Measurements from ENCODE around the gene MMP13.
A peak's percentile ranks its signal among the peaks of the same experiment; 100 is the strongest.
"Not testable (repeated sequence)": the region's sequence is repeated elsewhere in the genome, so short reads cannot be mapped to it uniquely, and the experiment has no call there.

MMP13 gene

GRCh38 chr11:102955624-102956023, at the start of gene MMP13:
Gene MMP13 (minus strand): TSS chr11:102955732. CDS start chr11:102955705, 27 bp downstream.
- FAIRE-seq = peak; percentile 56
- peak; percentile 55 for DNase-seq (ENCODE audit: low spot score)

- not testable (repeated sequence) for FAIRE-seq
Measured at GRCh38 chr11:103004234-103004633, 48.7 kb upstream of the MMP13 start.

GRCh38 chr11:102994105-102994504, 38.6 kb upstream of the MMP13 start:
- FAIRE-seq (no peak), DNase-seq (ENCODE audit: low spot score) (peak; percentile 31)

More at GRCh38 chr11:103004234-103004633, 48.7 kb upstream of the MMP13 start:
- not testable (repeated sequence) for DNase-seq (ENCODE audit: low spot score)

GRCh38 chr11:102991776-102992175, 36.2 kb upstream of the MMP13 start:
- DNase-seq (ENCODE audit: low spot score) (no peak), FAIRE-seq (no peak)

- DNase-seq (ENCODE audit: low spot score) (no peak), FAIRE-seq (no peak)
Measured at GRCh38 chr11:102990145-102990544, 34.6 kb upstream of the MMP13 start.

- DNase-seq (ENCODE audit: low spot score) = no peak
- FAIRE-seq = no peak
Measured at GRCh38 chr11:102989379-102990047, 34.0 kb upstream of the MMP13 start.

GRCh38 chr11:102986815-102987214, 31.3 kb upstream of the MMP13 start:
- DNase-seq (ENCODE audit: low spot score) (no peak), FAIRE-seq (no peak)

- FAIRE-seq (no peak), DNase-seq (ENCODE audit: low spot score) (no peak)
Measured at GRCh38 chr11:102985850-102986249, 30.3 kb upstream of the MMP13 start.

- FAIRE-seq (no peak), DNase-seq (ENCODE audit: low spot score) (no peak)
Measured at GRCh38 chr11:102983486-102983885, 28.0 kb upstream of the MMP13 start.

- DNase-seq (ENCODE audit: low spot score) (no peak), FAIRE-seq (no peak)
Measured at GRCh38 chr11:102981324-102981910, 25.9 kb upstream of the MMP13 start.

- FAIRE-seq (no peak), DNase-seq (ENCODE audit: low spot score) (peak; percentile 46)
Measured at GRCh38 chr11:102974552-102975280, 19.2 kb upstream of the MMP13 start.

- FAIRE-seq; DNase-seq (ENCODE audit: low spot score): not testable (repeated sequence)
Measured at GRCh38 chr11:102973698-102974097, 18.2 kb upstream of the MMP13 start.

GRCh38 chr11:102972853-102973252, 17.3 kb upstream of the MMP13 start:
- FAIRE-seq = no peak

GRCh38 chr11:102971766-102972165, 16.2 kb upstream of the MMP13 start:
- FAIRE-seq = no peak
- DNase-seq (ENCODE audit: low spot score) = no peak

More at GRCh38 chr11:102972853-102973252, 17.3 kb upstream of the MMP13 start:
- no peak for DNase-seq (ENCODE audit: low spot score)

- no peak for FAIRE-seq
- no peak for DNase-seq (ENCODE audit: low spot score)
Measured at GRCh38 chr11:102967497-102967896, 12.0 kb upstream of the MMP13 start.

- DNase-seq (ENCODE audit: low spot score) = no peak
- no peak for FAIRE-seq
Measured at GRCh38 chr11:102966011-102966410, 10.5 kb upstream of the MMP13 start.

GRCh38 chr11:102964867-102965266, 9.3 kb upstream of the MMP13 start:
- FAIRE-seq = no peak

GRCh38 chr11:102957953-102958352, 2.4 kb upstream of the MMP13 start:
- FAIRE-seq = no peak

More at GRCh38 chr11:102964867-102965266, 9.3 kb upstream of the MMP13 start:
- DNase-seq (ENCODE audit: low spot score) = no peak

GRCh38 chr11:102950622-102951081, 4.9 kb downstream of the MMP13 start:
- DNase-seq (ENCODE audit: low spot score) = no peak
- FAIRE-seq = no peak

More at GRCh38 chr11:102957953-102958352, 2.4 kb upstream of the MMP13 start:
- DNase-seq (ENCODE audit: low spot score) = peak; percentile 13

- FAIRE-seq = no peak
- no peak for DNase-seq (ENCODE audit: low spot score)
Measured at GRCh38 chr11:102946237-102946636, 9.3 kb downstream of the MMP13 start.

GRCh38 chr11:102940714-102941588, 14.6 kb downstream of the MMP13 start:
- DNase-seq (ENCODE audit: low spot score) (peak; percentile 70), FAIRE-seq (no peak)
